ENCODE measurements around the gene UBE2L6.

UBE2L6 gene

GRCh38 chr11:57585301-57585700 is 17.8 kb upstream of the UBE2L6 start:
- H3K27me3 Mint-ChIP-seq (ENCODE audit: low read depth): no peaks in the 10 kb centered on the region
- H3K36me3 Mint-ChIP-seq (ENCODE audit: low read depth): no peaks in the 10 kb centered on the region
- H3K4me3 Mint-ChIP-seq: no peak overlapping the region
- no peak for TF ChIP-seq CTCF (IDR thresholded peaks at IDR 0.05; ENCODE audit: unreplicated experiment in 3 of 3)
- no peaks in the 10 kb centered on the region for H3K9me3 Mint-ChIP-seq
- H3K27ac Mint-ChIP-seq: no peak overlapping the region
- peaks cover 10% of the 10 kb centered on the region for H3K4me1 Mint-ChIP-seq

- Mint-ChIP-seq H3K36me3 (ENCODE audit: low read depth) (no peaks in the 10 kb centered on the region), H3K4me3 (no peak overlapping the region), H3K27me3 (ENCODE audit: low read depth) (no peaks in the 10 kb centered on the region), H3K4me1 (peaks cover 10% of the 10 kb centered on the region), H3K27ac (peak overlapping the region in 1 of 3 experiments; percentile 60), H3K9me3 (no peaks in the 10 kb centered on the region)
- TF ChIP-seq CTCF (IDR thresholded peaks at IDR 0.05; ENCODE audit: unreplicated experiment in 3 of 3): no peak
Measured at GRCh38 chr11:57584341-57584740, 16.9 kb upstream of the UBE2L6 start.

- Mint-ChIP-seq H3K9me3 (no peaks in the 10 kb centered on the region), H3K4me3 (no peak overlapping the region), H3K27me3 (ENCODE audit: low read depth) (peaks cover 3% of the 10 kb centered on the region), H3K4me1 (peaks cover 5% of the 10 kb centered on the region), H3K27ac (no peak overlapping the region), H3K36me3 (ENCODE audit: low read depth) (no peaks in the 10 kb centered on the region)
- TF ChIP-seq CTCF (IDR thresholded peaks at IDR 0.05; ENCODE audit: unreplicated experiment in 3 of 3): no peak
Measured at GRCh38 chr11:57574061-57574460, 6.6 kb upstream of the UBE2L6 start.

- Mint-ChIP-seq H3K27me3 (ENCODE audit: low read depth) (no peaks in the 10 kb centered on the region), H3K36me3 (ENCODE audit: low read depth) (no peaks in the 10 kb centered on the region), H3K4me3 (no peak overlapping the region), H3K27ac (no peak overlapping the region), H3K9me3 (no peaks in the 10 kb centered on the region), H3K4me1 (peaks cover 19% of the 10 kb centered on the region)
- TF ChIP-seq CTCF (IDR thresholded peaks at IDR 0.05; ENCODE audit: unreplicated experiment in 3 of 3): no peak
Measured at GRCh38 chr11:57571606-57572005, 4.1 kb upstream of the UBE2L6 start.

- peak overlapping the region; percentile 91 to 97 (median 96) for H3K27ac Mint-ChIP-seq
- peak overlapping the region; percentile 99 to 100 (median 99) for H3K4me3 Mint-ChIP-seq
- TF ChIP-seq CTCF (IDR thresholded peaks at IDR 0.05; ENCODE audit: unreplicated experiment in 3 of 3): peak in 2 of 3 experiments; percentile 5 to 97
- no peaks in the 10 kb centered on the region for H3K27me3 Mint-ChIP-seq (ENCODE audit: low read depth)
- H3K9me3 Mint-ChIP-seq: no peaks in the 10 kb centered on the region
- H3K4me1 Mint-ChIP-seq: peaks cover 29% of the 10 kb centered on the region
- peaks cover 5% of the 10 kb centered on the region for H3K36me3 Mint-ChIP-seq (ENCODE audit: low read depth)
Measured at GRCh38 chr11:57568330-57568766, 876 bp upstream of the UBE2L6 start.

- no peaks in the 10 kb centered on the region for H3K9me3 Mint-ChIP-seq
- peak overlapping the region; percentile 91 to 99 (median 92) for H3K4me3 Mint-ChIP-seq
- no peaks in the 10 kb centered on the region for H3K27me3 Mint-ChIP-seq (ENCODE audit: low read depth)
- no peak for TF ChIP-seq CTCF (IDR thresholded peaks at IDR 0.05; ENCODE audit: unreplicated experiment in 3 of 3)
- H3K4me1 Mint-ChIP-seq: peaks cover 29% of the 10 kb centered on the region
- peaks cover 5% of the 10 kb centered on the region for H3K36me3 Mint-ChIP-seq (ENCODE audit: low read depth)
- peak overlapping the region; percentile 69 to 89 (median 73) for H3K27ac Mint-ChIP-seq
Measured at GRCh38 chr11:57566905-57567514, 462 bp downstream of the UBE2L6 start.
